Measurements from ENCODE around the gene VMAC. TPM values are rescaled to one million over a fixed set of nuclear protein-coding genes. Genes with fewer than 3 reads are reported as not detected.

Gene VMAC
- total and polyA plus RNA-seq, 2 donors (not counting 1 experiment from before 2014, with no cell fraction given), result 27.1 to 27.2 TPM

DNA sequence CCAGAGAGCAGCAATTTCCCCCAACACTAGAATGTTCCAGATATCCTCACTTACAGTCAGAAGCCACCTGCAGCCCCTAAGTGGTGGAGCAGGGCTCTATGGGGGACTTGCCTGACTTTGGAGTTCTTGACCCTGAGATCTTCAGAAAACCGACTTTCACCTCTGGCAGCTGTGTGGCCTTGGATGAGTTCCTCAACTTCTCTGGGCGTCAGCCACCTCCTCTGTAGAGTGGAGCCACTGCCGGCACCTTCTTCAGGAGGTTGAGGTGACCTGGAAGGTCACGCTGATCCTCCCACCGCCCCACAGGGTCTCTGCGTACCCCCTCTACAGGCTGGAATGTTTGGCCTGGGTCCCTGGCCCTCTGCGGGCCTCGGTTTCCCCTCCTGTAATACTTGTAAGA is 27.2 kb upstream of the VMAC start:
- Mint-ChIP-seq H3K9me3 (ENCODE audit: insufficient read depth) (no peaks in the 10 kb centered on the region), H3K4me1 (no peaks in the 10 kb centered on the region), H3K4me3 (no peak overlapping the region), H3K27ac (no peak overlapping the region), H3K27me3 (peaks cover 18% of the 10 kb centered on the region)
- Histone ChIP-seq H3K4me2 (replicated peaks; ENCODE audit: low read depth, low read length, poor library complexity, severe bottlenecking) (no peak overlapping the region), H3K9me3 (ENCODE audit: control extremely low read depth in 1 of 3, control insufficient read depth in 2 of 3, insufficient read depth in 1 of 3, low read length in 2 of 3) (peaks cover 0 to 5% (median 0%) of the 10 kb centered on the region in 3 donors), H3K79me2 (ENCODE audit: control insufficient read depth, insufficient read depth, low read length) (no peaks in the 10 kb centered on the region), H3K27ac (ENCODE audit: low read length in 2 of 2) (no peak overlapping the region), H4K20me1 (ENCODE audit: control insufficient read depth, insufficient read depth, low read length, poor library complexity, severe bottlenecking) (no peaks in the 10 kb centered on the region), H3K4me1 (ENCODE audit: control insufficient read depth in 2 of 2, insufficient read depth in 2 of 2, low read length in 2 of 2) (no peaks in the 10 kb centered on the region), H2AFZ (ENCODE audit: insufficient read depth, low read depth, low read length, poor library complexity, severe bottlenecking) (no peak overlapping the region), H3K4me3 (ENCODE audit: control extremely low read depth in 1 of 5, extremely low read depth in 1 of 5, insufficient read depth in 1 of 5, low read depth in 2 of 5, low read length in 4 of 5) (no peak overlapping the region), H3K9ac (ENCODE audit: low read length) (no peak overlapping the region), H3K36me3 (replicated peaks in 1 of 2; ENCODE audit: control extremely low read depth in 1 of 2, control insufficient read depth in 1 of 2, extremely low read depth in 1 of 2, insufficient read depth in 2 of 2, low read length in 1 of 2) (no peaks in the 10 kb centered on the region), H3K27me3 (replicated peaks in 1 of 4; ENCODE audit: control extremely low read depth in 1 of 4, control insufficient read depth in 3 of 4, insufficient read depth in 4 of 4, low read length in 3 of 4) (peaks cover 0 to 12% (median 1%) of the 10 kb centered on the region in 4 experiments)
- TF ChIP-seq CTCF (IDR thresholded peaks at IDR 0.05) (no peak), EZH2 (IDR thresholded peaks at IDR 0.05; ENCODE audit: borderline replicate concordance, insufficient read depth, low read depth, low read length, poor library complexity, severe bottlenecking) (no peak)
- ChIA-PET POLR2A (no interaction called here), CTCF (no interaction called here)
- DNase-seq (no peak), ATAC-seq (ENCODE audit: low read depth) (no peak)
- WGBS (ENCODE audit: insufficient coverage), result 81% methylated on average over 7 of the region's 8 CpGs
- intact Hi-C loops (cut with micrococcal nuclease), result no loop called here

GRCh38 chr19:5877882-5878281 is 26.8 kb upstream of the VMAC start:
- no peaks in the 10 kb centered on the region for H4K20me1 ChIP-seq (ENCODE audit: control insufficient read depth, insufficient read depth, low read length, poor library complexity, severe bottlenecking)
- no peak overlapping the region for H3K4me3 ChIP-seq (ENCODE audit: control extremely low read depth in 1 of 5, extremely low read depth in 1 of 5, insufficient read depth in 1 of 5, low read depth in 2 of 5, low read length in 4 of 5)
- peaks cover 0 to 5% (median 0%) of the 10 kb centered on the region in 3 donors for H3K9me3 ChIP-seq (ENCODE audit: control extremely low read depth in 1 of 3, control insufficient read depth in 2 of 3, insufficient read depth in 1 of 3, low read length in 2 of 3)
- 81% methylated on average over 4 of the region's 9 CpGs for WGBS (ENCODE audit: insufficient coverage)
- no peak overlapping the region for H3K4me2 ChIP-seq (replicated peaks; ENCODE audit: low read depth, low read length, poor library complexity, severe bottlenecking)
- no peaks in the 10 kb centered on the region for H3K4me1 ChIP-seq (ENCODE audit: control insufficient read depth in 2 of 2, insufficient read depth in 2 of 2, low read length in 2 of 2)
- ChIA-PET POLR2A (no interaction called here), CTCF (no interaction called here)
- Mint-ChIP-seq H3K9me3 (ENCODE audit: insufficient read depth) (no peaks in the 10 kb centered on the region), H3K27ac (no peak overlapping the region), H3K27me3 (peaks cover 20% of the 10 kb centered on the region), H3K4me3 (no peak overlapping the region), H3K4me1 (no peaks in the 10 kb centered on the region)
- H3K27ac ChIP-seq (ENCODE audit: low read length in 2 of 2), result no peak overlapping the region
- DNase-seq (no peak), ATAC-seq (ENCODE audit: low read depth) (no peak)
- intact Hi-C loops (cut with micrococcal nuclease), result no loop called here
- no peak overlapping the region for H3K9ac ChIP-seq (ENCODE audit: low read length)
- H3K79me2 ChIP-seq (ENCODE audit: control insufficient read depth, insufficient read depth, low read length), result no peaks in the 10 kb centered on the region
- H3K27me3 ChIP-seq (replicated peaks in 1 of 4; ENCODE audit: control extremely low read depth in 1 of 4, control insufficient read depth in 3 of 4, insufficient read depth in 4 of 4, low read length in 3 of 4), result peaks cover 0 to 12% (median 1%) of the 10 kb centered on the region in 4 experiments
- no peaks in the 10 kb centered on the region for H3K36me3 ChIP-seq (replicated peaks in 1 of 2; ENCODE audit: control extremely low read depth in 1 of 2, control insufficient read depth in 1 of 2, extremely low read depth in 1 of 2, insufficient read depth in 2 of 2, low read length in 1 of 2)
- TF ChIP-seq CTCF (IDR thresholded peaks at IDR 0.05), result no peak
- TF ChIP-seq EZH2 (IDR thresholded peaks at IDR 0.05; ENCODE audit: borderline replicate concordance, insufficient read depth, low read depth, low read length, poor library complexity, severe bottlenecking), result no peak
- H2AFZ ChIP-seq (ENCODE audit: insufficient read depth, low read depth, low read length, poor library complexity, severe bottlenecking), result no peak overlapping the region

All from B cell (primary cell).